Measurements from ENCODE around the gene PAK1.

PAK1 gene

DNA sequence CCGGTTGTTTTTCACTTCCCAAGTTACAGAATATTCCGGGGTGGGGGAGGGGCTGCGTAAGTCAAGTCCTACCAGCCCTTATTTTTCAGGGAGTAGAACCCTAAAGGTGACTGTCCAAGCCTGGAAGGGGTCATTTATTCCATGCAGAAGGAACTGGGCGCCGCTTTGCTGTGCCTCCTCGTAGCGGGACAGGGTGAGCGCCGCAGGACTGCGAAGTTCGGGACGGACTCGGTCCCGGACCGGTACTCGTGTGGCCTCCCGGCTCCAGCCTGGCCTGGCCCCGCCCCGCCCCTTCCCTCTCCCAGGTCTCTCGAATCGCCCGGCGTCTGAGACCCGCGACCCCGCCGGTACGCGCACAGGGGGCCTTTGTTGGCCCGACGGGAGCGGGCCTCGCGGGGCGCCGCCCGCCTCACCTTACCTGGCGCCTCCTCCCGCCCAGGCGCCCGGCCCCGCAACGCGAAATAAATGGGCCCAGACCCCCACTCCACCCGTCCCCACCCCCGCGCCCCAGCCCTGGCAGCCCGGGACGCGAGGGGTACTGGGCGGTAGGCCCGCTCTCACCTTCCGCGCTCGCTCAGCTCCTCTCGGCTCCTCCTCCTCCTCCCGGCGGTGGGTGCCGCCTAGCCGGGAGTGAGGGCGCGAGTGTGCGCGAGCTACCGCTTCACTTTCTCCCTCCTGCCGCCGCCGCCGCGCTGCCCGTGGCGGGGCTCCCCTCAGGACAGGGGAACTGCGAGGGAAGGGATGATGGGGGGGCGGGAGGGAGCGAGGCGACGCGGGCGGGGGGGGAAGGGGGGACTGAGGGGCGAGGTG, 698 bp downstream of the PAK1 start:
- no peak for DNase-seq

DNA sequence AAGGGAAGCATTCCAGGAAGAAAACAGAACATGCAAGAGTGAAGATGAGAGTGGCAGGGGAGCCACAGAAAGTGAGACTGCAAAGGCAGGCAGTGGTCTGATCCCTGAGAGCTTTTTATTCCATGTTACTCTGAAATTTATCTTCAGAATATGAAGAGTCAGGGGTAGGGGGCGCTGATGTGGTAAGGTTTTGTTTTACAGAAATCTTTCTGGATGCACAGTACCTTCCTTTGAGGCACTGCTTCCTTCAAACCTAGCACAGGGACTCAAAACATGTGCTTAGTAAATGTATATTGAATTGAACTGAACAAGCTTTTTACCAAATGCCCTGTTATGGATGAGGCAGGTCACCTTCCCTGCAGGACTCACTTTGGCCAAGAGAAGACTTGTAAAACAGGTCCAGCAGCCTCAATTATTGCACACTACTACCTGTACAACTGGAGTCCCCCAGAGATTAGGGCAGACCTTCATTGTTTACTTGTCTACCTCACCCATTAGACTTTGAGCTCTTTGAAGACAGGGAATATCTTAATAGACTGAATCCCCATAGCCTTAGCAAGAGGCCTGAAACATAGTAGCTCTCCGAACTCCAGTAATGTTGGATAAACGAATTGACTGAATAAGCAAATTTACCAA, 2.2 kb downstream of the PAK1 start:
- no peak for DNase-seq

- DNase-seq = no peak
Observed at GRCh38 chr11:77470971-77471370, 2.9 kb downstream of the PAK1 start.

DNA sequence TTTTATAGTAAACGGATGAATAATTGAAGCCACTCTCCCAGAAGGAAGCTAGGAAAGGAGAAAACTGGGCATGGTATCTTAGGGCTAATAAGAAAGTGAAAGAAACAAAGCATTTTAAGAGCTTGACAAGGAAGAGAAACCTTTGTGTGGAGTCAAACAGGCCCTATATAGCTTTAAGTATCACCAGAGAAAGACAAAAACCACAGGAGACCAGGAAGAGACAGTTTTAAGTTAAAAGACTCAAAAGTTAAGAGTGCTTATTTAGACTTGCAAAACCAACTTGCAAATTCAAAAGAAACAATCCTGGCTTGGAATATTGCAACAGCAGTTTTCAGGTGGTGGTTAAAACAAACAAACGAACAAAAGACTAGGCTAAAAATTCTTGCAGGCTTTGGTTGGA, 3.4 kb downstream of the PAK1 start:
- no peak for DNase-seq

DNA sequence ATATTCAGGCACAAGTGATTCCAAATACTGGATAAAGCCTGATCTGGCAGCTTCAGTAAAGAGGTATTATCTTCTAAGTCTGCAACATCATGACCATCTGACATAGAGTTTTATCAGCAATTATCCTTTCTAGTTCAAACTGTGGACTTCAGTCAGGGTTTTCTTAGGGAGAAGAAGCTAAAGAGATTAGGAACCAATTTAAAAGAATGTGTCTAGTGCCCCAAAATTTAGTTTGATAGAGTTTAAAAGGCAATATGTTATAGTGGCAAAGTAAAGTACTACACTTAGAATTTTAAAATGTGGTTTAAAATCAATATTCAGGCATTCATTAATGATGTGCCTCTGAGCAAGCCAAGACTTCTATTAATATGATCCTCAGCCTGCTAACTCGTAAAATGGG, 5.4 kb downstream of the PAK1 start:
- no peak for DNase-seq

GRCh38 chr11:77467993-77468392, 5.9 kb downstream of the PAK1 start:
- no peak for DNase-seq

DNA sequence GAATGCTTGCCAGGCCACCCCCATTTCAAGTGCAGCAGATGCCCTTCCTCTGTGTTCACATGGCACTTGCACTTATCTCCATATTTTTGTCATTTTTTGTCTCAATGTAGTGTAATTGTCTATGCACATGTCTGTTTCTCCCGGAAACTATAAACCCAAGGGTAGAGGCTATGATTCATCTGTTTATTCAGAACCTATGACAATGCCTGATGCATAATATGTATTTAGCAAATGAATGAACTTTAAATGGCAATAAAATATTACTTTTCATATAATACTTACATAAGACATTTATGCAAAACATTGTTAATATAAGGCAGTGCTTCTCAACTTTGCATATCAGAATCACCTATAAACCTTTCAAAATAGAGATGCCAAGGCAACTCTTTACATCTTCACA, 6.7 kb downstream of the PAK1 start:
- DNase-seq = no peak

DNA sequence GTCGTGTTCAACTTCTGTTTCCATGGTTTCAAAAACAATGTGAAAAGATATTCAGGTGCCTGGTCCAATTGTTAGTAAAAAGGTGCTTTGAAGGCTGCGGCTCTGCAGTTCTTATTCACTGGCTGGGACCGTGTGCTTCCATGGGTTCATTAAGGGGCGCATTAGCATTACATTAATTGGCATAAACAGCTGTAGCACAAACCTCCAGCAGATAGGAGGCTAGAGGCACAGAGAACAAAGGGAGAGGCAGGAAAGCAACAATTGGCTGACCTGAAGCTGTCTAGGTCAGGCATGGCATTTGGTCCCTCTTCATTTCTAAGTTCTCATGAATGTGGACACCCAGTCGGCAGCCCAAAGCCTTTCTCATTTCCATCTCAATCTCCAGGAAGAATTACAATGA, 16.6 kb downstream of the PAK1 start:
- DNase-seq = no peak

DNA sequence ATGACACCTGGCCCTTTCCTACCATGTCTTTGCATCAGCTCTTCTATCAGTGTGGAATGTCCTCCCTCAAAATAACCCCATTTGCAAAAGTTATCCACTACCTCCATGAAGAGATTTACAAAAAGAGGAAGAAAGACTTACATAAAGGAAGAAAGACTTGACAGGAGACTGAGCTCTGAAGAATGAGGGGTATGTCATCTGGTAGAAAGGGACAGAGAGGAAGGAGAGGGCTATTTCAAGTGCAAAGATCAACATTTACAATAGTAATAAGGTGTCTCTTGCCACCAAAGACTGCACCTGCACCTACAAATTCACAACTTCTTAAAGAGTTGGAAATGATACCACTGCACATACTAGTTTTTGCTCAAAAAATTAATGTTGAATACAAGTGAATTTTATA, 18.2 kb downstream of the PAK1 start:
- no peak for DNase-seq

- DNase-seq = no peak
Observed at GRCh38 chr11:77454867-77455655, 18.8 kb downstream of the PAK1 start.

- DNase-seq = no peak
Observed at GRCh38 chr11:77450227-77450626, 23.7 kb downstream of the PAK1 start.

GRCh38 chr11:77449784-77450183, 24.1 kb downstream of the PAK1 start:
- DNase-seq = no peak

GRCh38 chr11:77449060-77449521, 24.8 kb downstream of the PAK1 start:
- no peak for DNase-seq

DNA sequence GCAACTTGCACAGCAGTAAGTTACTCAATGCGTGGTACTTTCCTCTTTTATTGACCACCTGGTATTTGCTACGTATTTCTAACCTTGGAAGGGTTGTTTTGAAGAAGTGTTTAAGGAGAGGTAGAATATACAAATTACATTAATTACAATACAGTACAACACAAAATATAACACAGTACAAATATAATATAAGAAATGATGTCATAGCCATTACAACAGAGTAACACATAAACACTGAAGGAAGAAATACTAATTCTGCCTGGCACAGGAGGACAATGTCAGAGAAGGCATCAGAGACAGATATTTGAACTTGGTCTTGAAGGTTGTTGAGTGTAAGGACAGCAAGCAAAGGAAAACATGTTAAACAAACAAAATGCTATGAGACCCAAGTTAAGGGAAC, 25.6 kb downstream of the PAK1 start:
- DNase-seq = no peak

DNA sequence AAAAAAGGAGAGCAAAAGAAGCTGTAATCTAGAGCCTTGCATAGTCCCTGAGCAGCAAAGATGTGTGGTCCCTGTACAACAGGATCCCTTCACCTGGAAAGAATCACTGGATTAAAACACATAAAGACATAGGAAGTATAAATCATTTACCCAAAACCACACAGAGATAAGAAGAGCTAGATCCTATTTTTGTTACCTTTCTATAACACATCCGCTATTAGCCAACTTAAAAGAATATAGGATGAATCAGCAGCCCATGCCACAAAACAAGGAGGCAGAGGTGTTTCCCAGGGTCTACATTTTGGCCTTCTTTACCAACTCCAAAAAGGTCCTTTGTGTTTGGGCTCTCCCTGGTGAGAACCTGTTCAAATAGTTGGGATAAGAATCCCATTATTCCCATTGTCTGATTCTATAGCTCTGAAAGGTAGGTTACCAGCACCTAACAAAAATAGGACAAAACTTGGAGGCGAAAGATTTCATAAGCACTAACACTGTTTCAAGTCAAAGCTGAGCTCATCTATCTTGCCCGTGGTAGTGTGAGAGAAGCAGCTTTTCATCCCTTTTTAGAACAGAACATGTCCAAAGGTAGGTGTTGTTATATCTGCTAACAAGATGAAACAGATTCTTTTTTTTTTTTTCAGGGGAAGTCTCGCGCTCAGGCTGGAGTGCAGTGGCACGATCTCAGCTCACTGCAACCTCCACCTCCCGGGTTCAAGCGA, 26.8 kb downstream of the PAK1 start:
- DNase-seq = no peak

- DNase-seq = no peak
Observed at GRCh38 chr11:77444261-77444660, 29.6 kb downstream of the PAK1 start.

GRCh38 chr11:77442394-77443053, 31.4 kb downstream of the PAK1 start:
- DNase-seq = no peak

DNA sequence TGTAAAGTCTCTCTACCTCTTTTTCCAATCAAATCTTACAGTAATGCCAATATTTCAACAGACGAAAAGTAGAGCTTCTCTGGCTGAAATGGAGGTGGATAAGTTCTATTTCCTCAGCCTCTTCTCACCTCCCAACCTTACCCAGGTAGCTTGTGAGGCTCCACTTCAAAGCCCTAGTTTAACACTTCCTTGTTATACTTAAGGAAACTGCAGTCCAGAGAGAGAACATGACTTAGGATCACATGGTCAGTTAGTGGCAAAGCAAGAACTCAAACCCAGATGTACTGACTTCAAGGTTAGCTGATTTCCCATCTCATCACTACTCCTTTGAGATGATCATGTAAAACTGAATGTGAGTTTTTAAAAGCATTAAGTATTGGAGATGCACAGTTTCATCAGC, 32.5 kb downstream of the PAK1 start:
- no peak for DNase-seq

- no peak for DNase-seq
Observed at GRCh38 chr11:77440678-77441077, 33.2 kb downstream of the PAK1 start.

- no peak for DNase-seq
Observed at GRCh38 chr11:77438487-77438886, 35.4 kb downstream of the PAK1 start.

GRCh38 chr11:77436969-77437368, 36.9 kb downstream of the PAK1 start:
- DNase-seq = no peak

DNA sequence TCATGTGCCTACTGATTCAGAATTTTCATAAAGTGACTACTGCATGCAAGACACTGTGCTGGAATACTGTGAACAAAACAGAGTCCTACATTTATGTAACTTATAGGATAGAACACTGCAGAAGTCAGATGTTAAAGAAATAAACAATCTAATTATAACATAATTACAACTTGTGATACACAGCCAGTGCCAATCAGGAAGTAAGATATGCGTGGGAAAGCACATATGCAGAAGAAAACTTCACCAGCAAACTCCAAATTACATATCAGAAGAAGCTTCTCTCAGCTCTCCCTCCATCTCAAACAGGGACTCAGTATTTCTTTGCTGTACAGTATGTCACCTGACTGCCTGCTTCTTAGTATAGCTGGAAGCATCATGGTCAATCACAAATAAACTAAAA, 37.4 kb downstream of the PAK1 start:
- no peak for DNase-seq

GRCh38 chr11:77435972-77436371, 37.9 kb downstream of the PAK1 start:
- DNase-seq = no peak

Data from GOT3 (cell line).